Suppressor macrophage treated with lipopolysaccharide for 4 hours (primary cell): Measurements from ENCODE around the gene IL31RA.

ENCODE experiments used
- DNase-seq: peaks from one replicate; pipeline ENCODE4 v3.0.0-alpha.2; 2020

The IL31RA gene

DNA sequence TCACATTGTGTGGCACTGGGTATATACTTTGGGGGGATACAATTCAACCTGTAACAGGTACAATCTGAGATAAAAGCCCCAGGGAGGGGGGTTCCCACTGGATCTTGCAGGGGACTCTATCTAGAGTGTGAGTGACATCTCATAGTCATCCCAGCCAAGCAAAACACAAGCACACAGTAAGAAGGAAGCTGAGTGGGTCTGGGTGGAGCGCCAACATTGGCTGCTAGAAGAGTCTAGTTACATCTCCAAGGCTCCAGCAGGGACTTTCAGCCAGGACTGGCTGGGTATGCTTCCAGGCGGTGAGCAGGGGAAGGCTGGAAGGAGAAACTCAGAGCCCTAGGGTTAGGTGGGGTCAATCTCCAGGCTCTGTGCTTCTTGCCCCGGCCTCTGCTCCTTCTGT is 53.0 kb downstream of the IL31RA start:
- peak; percentile 34 for DNase-seq

DNA sequence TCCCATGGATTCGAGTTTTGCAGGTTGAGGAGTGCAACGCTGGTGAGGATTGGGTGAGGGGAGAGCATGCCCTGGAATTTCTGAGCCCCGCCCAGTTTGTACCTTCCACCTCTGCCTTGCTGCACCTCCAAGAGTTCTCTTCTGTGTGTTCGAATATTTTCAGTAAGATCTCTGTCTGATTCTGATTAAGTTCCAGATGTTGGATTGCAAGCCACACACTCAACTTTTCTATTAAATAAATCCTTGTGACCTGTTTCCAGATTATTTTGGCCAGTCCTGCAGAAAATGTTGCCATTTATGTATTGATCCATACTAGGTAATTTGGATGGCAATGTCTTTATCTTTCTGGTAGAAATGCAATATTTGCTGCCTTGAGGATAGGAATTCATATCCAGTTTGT is 54.1 kb downstream of the IL31RA start:
- DNase-seq = no peak

- DNase-seq = no peak
Observed at GRCh38 chr5:55907927-55908326, 56.8 kb downstream of the IL31RA start.

- no peak for DNase-seq
Observed at GRCh38 chr5:55908804-55909203, 57.6 kb downstream of the IL31RA start.

GRCh38 chr5:55911784-55912653 is 60.9 kb downstream of the IL31RA start:
- DNase-seq = no peak

GRCh38 chr5:55913466-55914413 is 62.6 kb downstream of the IL31RA start:
- no peak for DNase-seq

- no peak for DNase-seq
Observed at GRCh38 chr5:55914971-55915370, 63.8 kb downstream of the IL31RA start.

DNA sequence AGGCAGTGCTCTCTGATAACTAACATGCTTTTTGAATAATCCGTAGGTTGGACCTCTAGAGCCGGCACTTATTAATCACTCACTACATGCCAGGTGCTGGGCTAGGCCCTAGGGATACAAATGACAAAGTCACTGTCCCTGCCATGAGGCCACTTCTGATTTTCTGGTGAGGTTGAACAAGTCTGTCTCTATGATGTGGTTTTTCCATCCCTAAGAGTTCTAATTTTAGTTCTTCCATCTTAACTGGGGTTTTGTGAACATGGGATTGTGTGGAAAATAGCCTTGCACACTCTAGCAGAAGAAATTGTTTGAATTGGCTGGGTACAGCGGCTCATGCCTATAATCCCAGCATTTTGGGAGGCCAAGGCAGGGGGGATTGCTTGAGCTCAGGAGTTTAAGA is 64.6 kb downstream of the IL31RA start:
- no peak for DNase-seq

DNA sequence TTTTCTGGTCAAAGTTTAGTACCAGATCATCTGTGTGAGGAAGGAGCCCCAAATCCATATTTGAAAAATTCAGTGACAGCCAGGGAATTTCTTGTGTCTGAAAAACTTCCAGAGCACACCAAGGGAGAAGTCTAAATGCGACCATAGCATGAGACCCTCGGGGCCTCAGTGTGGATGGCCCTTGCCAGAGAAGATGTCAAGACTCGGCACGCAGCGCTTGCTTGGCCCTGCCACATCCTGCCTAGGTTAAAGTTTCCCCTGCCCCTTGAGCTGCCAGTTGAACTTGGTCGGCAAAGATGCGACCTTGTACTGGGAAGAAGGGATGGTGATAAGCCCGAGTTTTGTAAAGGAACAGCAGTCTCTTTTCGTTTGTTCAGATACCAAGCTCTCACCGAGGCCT is 65.8 kb downstream of the IL31RA start:
- no peak for DNase-seq

DNA sequence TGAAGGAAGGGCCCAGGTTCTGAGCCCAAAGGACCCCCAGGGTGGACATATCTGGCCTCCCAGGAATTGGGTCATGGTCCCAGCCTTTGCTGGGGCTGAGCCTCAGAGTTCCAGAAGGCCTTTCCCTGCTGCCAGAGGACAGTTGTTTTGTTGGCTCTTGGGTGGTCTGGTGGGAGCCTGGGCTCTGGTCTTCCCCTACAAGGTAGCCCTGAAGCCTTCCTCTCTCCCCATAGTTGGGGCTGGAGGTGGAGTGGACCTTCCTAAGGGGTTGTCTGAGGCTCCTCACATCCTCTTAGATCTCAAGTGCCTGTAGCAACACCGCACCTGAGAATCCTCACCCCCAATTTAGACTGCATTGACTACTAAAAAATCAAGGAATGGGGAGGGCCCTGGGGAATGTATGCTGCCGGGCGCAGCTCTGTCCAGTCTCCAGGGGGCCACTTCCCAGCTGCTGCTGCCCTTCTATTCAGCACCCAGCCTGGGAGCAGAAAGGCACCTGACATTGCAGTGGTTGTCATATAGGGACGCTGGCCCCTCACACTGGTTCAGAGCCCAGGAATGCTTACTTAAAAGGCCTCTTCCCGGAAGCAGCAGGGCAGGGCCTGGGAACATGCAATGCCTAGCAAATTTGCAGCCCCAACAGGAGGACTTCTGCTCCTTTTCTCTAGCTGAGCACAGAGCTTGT is 66.4 kb downstream of the IL31RA start:
- no peak for DNase-seq

- peak; percentile 69 for DNase-seq
Observed at GRCh38 chr5:55918087-55919035, 67.2 kb downstream of the IL31RA start.

DNA sequence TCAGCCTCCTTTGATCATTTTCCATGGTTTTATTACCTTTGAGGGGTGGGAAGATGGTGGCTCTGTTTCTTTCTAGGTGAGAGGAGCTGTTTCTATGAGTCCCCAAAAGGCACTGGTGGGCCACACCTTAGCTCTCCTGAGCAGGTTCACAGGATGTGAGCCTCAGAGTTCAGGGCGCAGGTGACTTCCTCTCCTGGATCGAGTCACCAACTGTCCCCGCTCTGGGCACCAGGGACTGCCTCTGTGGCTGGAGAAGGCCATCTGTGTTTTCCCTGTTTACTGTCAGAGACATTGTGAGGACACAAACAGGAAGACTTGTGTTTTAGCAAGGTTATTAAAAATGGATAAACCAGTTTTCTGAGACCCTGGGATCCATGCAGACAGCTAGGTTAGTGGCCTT is 68.5 kb downstream of the IL31RA start:
- DNase-seq = no peak

DNA sequence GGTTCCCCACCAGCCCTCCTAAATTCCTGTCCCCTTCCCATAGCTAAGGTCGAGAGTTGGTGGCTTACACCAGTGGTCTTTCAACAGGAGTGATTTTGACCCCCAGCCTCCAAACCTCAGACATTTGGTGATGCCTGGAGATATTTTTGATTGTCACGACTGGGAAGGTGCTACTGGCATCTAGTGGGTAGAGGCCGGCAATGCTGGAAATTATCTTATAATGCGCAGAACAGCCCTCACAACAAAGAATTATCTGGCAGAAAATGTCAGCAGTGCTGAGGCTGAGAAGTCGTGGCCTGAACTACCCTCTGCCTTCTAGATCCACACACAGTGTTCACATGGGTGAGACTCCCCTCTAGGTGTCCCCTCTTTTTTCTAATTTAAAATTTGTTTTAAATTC is 69.6 kb downstream of the IL31RA start:
- no peak for DNase-seq

- no peak for DNase-seq
Observed at GRCh38 chr5:55921617-55922016, 70.5 kb downstream of the IL31RA start.

GRCh38 chr5:55923177-55923771 is 72.1 kb downstream of the IL31RA start:
- DNase-seq = peak; percentile 42

GRCh38 chr5:55923865-55924500 is 72.8 kb downstream of the IL31RA start:
- no peak for DNase-seq

GRCh38 chr5:55924744-55925143 is 73.6 kb downstream of the IL31RA start:
- no peak for DNase-seq

- no peak for DNase-seq
Observed at GRCh38 chr5:55925181-55925580, 74.0 kb downstream of the IL31RA start.

GRCh38 chr5:55925712-55926111 is 74.6 kb downstream of the IL31RA start:
- DNase-seq = no peak

- no peak for DNase-seq
Observed at GRCh38 chr5:55926476-55926875, 75.3 kb downstream of the IL31RA start.
